Breast epithelium (tissue), 4 donors: ENCODE measurements around the gene THADA. TPM values are rescaled to one million over a fixed set of nuclear protein-coding genes. Genes with fewer than 3 reads are reported as not detected.

ENCODE experiments used
- DNase-seq, 2 donors: peaks; one replicate each; pipeline ENCODE4 v3.0.0-alpha.2; 2019; ENCODE audit warnings: low spot score in 2 of 2
- H3K27ac ChIP-seq, 2 donors: fragments of 200-600 bp; sonication (generic) in 1 of 2; one replicate each; pipeline ENCODE4 v1.5.1; 2016 to 2019; ENCODE audit warnings: mild to moderate bottlenecking in 1 of 2
- H3K27me3 ChIP-seq, 2 donors: fragments of 200-600 bp; sonication (generic) in 1 of 2; one replicate each; pipeline versions ENCODE4 v1.5.1 to v1.6.0; 2017 to 2019; ENCODE audit warnings: control low read depth in 1 of 2, mild to moderate bottlenecking in 1 of 2
- H3K36me3 ChIP-seq: fragments of 200-600 bp; one replicate; pipeline ENCODE4 v1.5.1; 2019
- H3K4me1 ChIP-seq, 2 donors: fragments of 200-600 bp; sonication (generic); one replicate each; pipeline ENCODE4 v1.5.1; 2016 to 2019; ENCODE audit warnings: control low read depth in 1 of 2
- H3K4me3 ChIP-seq, 3 donors: fragments of 200-600 bp; sonication (generic); 1 replicate in 2 of 3; 2 replicates in 1 of 3; pipeline ENCODE4 v1.5.1; 2016 to 2019; ENCODE audit warnings: mild to moderate bottlenecking in 3 of 3, moderate library complexity in 2 of 3
- H3K9me3 ChIP-seq, 2 donors: fragments of 200-600 bp; sonication (generic) in 1 of 2; one replicate each; pipeline ENCODE4 v1.5.1; 2016 to 2019; ENCODE audit warnings: control low read depth in 1 of 2
- CTCF ChIP-seq, 3 donors: fragments of 450-650 bp; IDR thresholded peaks; one replicate each; pipeline ENCODE4 v1.5.1; 2016 to 2017; ENCODE audit warnings: antibody characterized with exemption in 3 of 3, mild to moderate bottlenecking in 3 of 3, moderate library complexity in 3 of 3
- POLR2A ChIP-seq: fragments of 450-650 bp; IDR thresholded peaks from one replicate; pipeline ENCODE4 v1.6.1; 2016; ENCODE audit warnings: antibody characterized with exemption, mild to moderate bottlenecking, moderate library complexity
- POLR2AphosphoS5 ChIP-seq, 3 donors: sonication (generic); formaldehyde crosslinking; IDR thresholded peaks; one replicate each; pipeline ENCODE4 v1.6.1; 2017; ENCODE audit warnings: antibody characterized with exemption in 3 of 3
- intact Hi-C: fragments of 100-400 bp; cut with DNase I; formaldehyde crosslinking; loops from one replicate; pipeline ENCODE4 v1.15.1; 2023; ENCODE audit warnings: low total_unique reads
- total RNA-seq, 3 donors: library from RNA; depleted of rRNA; stranded (reverse); fragments of >200 nt; gene quantifications; one replicate each; pipeline ENCODE4 v1.1.0, GENCODE V29; 2016

The THADA gene
- total RNA-seq, 3 donors from 2014 or later, result 41.1 to 60.6 (median 49.5) TPM

DNA sequence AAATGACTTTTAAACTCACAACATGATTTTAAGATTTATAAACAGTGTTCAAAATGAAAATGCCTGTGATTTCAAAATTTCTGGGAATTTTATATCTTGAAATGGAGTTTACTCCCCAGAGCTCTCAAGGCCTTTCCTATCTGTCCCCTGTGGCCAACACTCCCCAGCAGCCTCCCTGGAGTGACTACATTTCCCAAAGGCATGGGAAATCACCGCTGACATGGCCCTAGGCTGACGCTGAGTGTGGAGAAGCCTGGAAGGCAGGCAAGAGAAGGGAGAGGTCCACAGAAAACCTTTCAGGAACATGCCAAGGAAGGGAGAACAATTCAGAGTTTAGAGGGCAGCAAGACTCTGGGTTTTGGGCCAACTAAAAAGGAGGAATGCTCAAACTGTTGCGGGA, 349.2 kb downstream of the THADA start:
- H3K4me3 ChIP-seq, result no peak overlapping the region
- H3K9me3 ChIP-seq, result no peaks in the 10 kb centered on the region
- no peak for DNase-seq
- TF ChIP-seq CTCF (IDR thresholded peaks at IDR 0.05), result no peak
- no peak for TF ChIP-seq POLR2A
- TF ChIP-seq POLR2AphosphoS5 (IDR thresholded peaks at IDR 0.05), result no peak
- no peaks in the 10 kb centered on the region for H3K36me3 ChIP-seq
- H3K27ac ChIP-seq, result no peak overlapping the region
- H3K4me1 ChIP-seq, result no peaks in the 10 kb centered on the region
- intact Hi-C loops, result no loop called here
- no peaks in the 10 kb centered on the region for H3K27me3 ChIP-seq

GRCh38 chr2:43241558-43241957, 354.3 kb downstream of the THADA start:
- no peak for TF ChIP-seq CTCF (IDR thresholded peaks at IDR 0.05)
- TF ChIP-seq POLR2A, result no peak
- TF ChIP-seq POLR2AphosphoS5 (IDR thresholded peaks at IDR 0.05), result no peak
- H3K9me3 ChIP-seq, result no peaks in the 10 kb centered on the region
- H3K4me1 ChIP-seq, result no peaks in the 10 kb centered on the region
- H3K27me3 ChIP-seq, result no peaks in the 10 kb centered on the region
- no peak overlapping the region for H3K4me3 ChIP-seq
- H3K27ac ChIP-seq, result no peak overlapping the region
- H3K36me3 ChIP-seq, result no peaks in the 10 kb centered on the region
- intact Hi-C loops, result no loop called here
- DNase-seq, result no peak

DNA sequence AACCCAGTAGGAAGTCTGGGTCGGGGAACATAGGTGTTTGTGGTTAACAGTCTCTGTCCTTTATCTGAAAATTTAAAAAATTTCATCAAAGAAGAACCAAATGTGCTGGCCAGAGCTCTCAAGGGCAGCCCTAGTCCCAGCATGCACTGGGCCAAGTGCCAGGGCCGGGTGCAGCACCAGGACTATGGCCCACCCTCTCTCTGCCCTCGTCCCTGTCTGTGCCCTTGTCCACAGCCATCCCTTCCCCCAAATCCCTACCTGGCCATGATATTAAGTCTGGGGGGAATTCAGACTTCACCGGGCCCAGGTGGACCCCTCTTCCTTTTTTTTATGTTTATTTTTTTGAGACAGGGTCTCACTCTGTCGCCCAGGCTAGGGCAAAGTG, 355.1 kb downstream of the THADA start:
- intact Hi-C loops, result no loop called here
- Histone ChIP-seq H3K9me3 (no peaks in the 10 kb centered on the region), H3K36me3 (no peaks in the 10 kb centered on the region), H3K4me1 (no peaks in the 10 kb centered on the region), H3K27me3 (no peaks in the 10 kb centered on the region), H3K27ac (peak overlapping the region in 1 of 2 donors; percentile 28), H3K4me3 (no peak overlapping the region)
- DNase-seq, result no peak
- TF ChIP-seq POLR2AphosphoS5 (IDR thresholded peaks at IDR 0.05), result no peak
- TF ChIP-seq POLR2A, result no peak
- no peak for TF ChIP-seq CTCF (IDR thresholded peaks at IDR 0.05)

DNA sequence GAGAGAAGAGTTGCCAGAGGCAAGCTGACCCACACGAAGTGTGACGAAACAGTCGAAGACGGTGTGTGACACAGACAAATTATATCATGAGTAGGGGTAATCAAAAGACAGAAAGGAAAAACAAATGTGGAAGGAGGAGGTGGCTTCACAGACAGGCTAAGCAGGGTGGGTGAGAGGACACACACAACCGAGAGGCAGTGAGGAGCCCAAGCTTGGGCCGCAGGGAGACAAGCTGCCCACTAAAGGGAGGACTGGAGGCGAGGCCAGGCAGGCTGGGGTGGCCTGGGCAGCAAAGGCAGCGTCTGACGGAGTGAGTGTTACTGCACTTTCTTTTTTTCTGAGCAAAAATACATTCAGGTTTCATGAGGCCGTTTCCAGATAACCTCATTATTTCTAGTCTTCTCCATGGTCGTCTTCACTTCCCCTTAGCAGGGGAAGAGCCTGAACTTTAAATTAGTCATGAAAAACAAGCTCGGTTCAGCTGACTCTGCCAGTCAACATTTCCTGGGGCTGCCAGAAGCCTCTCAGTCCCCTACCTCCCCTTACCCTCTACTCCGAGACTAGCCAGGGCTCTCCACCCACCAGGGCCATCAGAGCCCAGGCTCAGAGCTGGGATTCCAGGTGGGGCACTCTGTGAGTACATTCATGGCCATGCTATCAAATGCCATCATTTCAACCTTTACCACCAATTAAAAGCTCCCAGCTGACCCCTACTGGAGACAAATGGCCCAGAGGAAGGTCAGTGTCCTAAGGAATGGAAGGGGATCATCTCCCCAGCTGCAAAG, 355.7 kb downstream of the THADA start:
- peak overlapping the region in 1 of 2 donors; percentile 28 for H3K27ac ChIP-seq
- intact Hi-C loops, result no loop called here
- H3K36me3 ChIP-seq, result no peaks in the 10 kb centered on the region

More for the DNA sequence above, 355.7 kb downstream of the THADA start:
- Histone ChIP-seq H3K9me3 (no peaks in the 10 kb centered on the region), H3K4me1 (no peaks in the 10 kb centered on the region), H3K27me3 (no peaks in the 10 kb centered on the region), H3K4me3 (no peak overlapping the region)
- TF ChIP-seq CTCF (IDR thresholded peaks at IDR 0.05), result peak in 1 of 3 donors; percentile 14
- TF ChIP-seq POLR2AphosphoS5 (IDR thresholded peaks at IDR 0.05), result no peak
- TF ChIP-seq POLR2A, result no peak
- no peak for DNase-seq
